Gastrocnemius medialis (tissue), 4 donors: ENCODE data around the gene NDUFA13.

Source experiments
- CTCF ChIP-seq, 5 experiments: fragments of 450-650 bp in 3 of 5; fragments of 200-600 bp in 2 of 5; sonication (generic) in 2 of 5; IDR thresholded peaks in 4 of 5; conservative IDR thresholded peaks in 1 of 5; 1 replicate in 4 of 5; 2 replicates in 1 of 5; pipeline ENCODE4 v1.5.1; 2016 to 2019; ENCODE audit warnings: antibody characterized with exemption in 5 of 5, mild to moderate bottlenecking in 3 of 5, moderate library complexity in 3 of 5
- POLR2A ChIP-seq, 2 donors: fragments of 450-650 bp; IDR thresholded peaks; one replicate each; pipeline ENCODE4 v1.6.1; 2017; ENCODE audit warnings: antibody characterized with exemption in 2 of 2, mild to moderate bottlenecking in 2 of 2, moderate library complexity in 2 of 2

DNA sequence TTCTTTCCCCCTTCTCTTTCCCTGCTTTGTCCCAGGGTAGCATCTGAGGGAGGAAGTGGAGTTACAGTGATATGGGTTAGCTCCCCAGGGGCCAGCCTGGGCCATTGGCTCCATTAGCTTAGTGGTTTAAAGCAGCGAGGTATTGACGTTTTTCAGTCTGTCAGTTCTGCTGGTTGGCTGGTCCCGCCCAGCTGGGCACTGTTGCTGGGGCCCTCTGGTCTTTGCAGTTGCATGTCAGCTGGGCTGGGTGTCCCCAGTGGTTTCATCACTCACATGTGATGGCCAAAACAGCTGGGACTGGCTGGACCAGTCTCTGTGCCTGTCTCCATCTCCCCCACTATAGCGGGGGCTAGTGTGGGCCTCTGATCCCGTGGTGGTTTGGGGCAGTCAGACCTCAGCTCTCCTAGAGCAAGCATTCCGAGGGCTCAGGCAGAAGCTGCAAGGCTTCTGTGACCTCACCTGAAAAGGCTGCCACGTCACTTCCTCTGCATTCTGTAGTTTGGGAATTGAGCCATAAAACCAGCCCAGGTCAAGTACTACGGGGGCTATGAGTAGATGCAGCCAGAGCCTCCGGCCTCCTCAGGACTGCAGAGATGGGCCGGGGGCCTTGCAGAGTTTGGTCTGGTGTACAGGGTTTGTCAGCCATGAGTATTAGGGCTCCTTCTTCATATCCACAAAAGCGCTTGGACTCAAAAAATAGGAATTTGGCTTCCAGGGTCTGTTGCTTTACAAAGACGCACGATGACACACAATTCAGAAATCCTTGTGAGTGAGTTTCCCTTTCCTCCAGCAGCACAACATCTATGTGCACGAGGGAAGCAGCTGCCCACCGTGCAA, 30.6 kb upstream of the NDUFA13 start:
- TF ChIP-seq CTCF (IDR thresholded peaks at IDR 0.05 in 4 of 5, conservative IDR thresholded peaks at IDR 0.05 in 1 of 5) (no peak), POLR2A (IDR thresholded peaks at IDR 0.05) (no peak)
